Rectal smooth muscle tissue (tissue), 1 donor: ENCODE data around the gene ZNF514.
"Not testable (repeated sequence)": the region's sequence is repeated elsewhere in the genome, so short reads cannot be mapped to it uniquely, and the experiment has no call there.

Source experiments
- H3K27ac ChIP-seq: one replicate; pipeline ENCODE4 v1.7.0; 2013; ENCODE audit warnings: low read depth, low read length, inconsistent platforms
- H3K27me3 ChIP-seq: one replicate; pipeline ENCODE4 v1.7.0; 2013; ENCODE audit warnings: low read length; ENCODE audit not compliant: control insufficient read depth, insufficient read depth
- H3K36me3 ChIP-seq: one replicate; pipeline ENCODE4 v1.7.0; 2013; ENCODE audit warnings: low read length; ENCODE audit not compliant: control insufficient read depth, insufficient read depth
- H3K4me1 ChIP-seq: one replicate; pipeline ENCODE4 v1.7.0; 2013; ENCODE audit warnings: low read length; ENCODE audit not compliant: control insufficient read depth, insufficient read depth
- H3K4me3 ChIP-seq: one replicate; pipeline ENCODE4 v1.7.0; 2013; ENCODE audit warnings: low read length
- H3K9ac ChIP-seq: one replicate; pipeline ENCODE4 v1.7.0; 2013; ENCODE audit warnings: low read length

Gene ZNF514

DNA sequence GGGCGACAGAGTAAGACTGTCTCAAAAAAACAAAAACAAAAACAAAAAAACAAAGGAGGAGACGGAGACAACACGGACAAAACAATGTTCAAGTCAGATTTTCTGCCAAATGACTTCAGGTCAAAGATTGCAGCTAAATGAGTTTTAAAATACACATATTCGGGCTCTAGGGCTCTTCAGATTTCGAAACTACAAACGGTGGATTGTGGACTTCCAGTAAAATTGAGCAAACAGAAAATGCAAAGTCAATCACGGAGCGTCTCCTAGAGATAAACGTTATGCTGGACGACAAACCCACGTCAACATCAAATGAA is 38.6 kb downstream of the ZNF514 start:
- Histone ChIP-seq H3K4me1 (peaks cover 10% of the 10 kb centered on the region), H3K27me3 (no peaks in the 10 kb centered on the region), H3K27ac (peak overlapping the region; percentile 98), H3K36me3 (no peaks in the 10 kb centered on the region), H3K9ac (peak overlapping the region; percentile 88), H3K4me3 (peak overlapping the region; percentile 89)

DNA sequence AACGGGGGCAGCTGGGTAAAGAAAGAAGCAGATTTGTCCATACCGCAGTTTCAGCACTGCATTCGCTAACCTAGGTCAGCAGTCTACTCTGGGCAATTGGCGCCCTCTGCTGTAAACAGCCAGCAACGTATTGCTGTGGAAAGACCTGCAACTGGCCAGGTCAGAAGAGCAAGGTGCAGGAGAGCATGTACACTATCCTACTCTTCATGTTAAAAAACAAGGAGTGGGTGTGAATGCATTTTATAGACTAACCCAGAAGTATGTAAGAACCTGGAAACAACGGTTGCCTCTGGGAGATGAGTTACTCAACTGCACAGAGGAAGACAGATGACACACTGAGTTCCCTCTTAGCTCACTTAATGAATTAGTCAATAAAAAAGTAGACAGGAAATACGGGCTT is 44.2 kb downstream of the ZNF514 start:
- Histone ChIP-seq H3K36me3 (peaks cover 2% of the 10 kb centered on the region), H3K4me1 (peaks cover 6% of the 10 kb centered on the region), H3K4me3 (no peak overlapping the region), H3K27ac (no peak overlapping the region), H3K9ac (no peak overlapping the region), H3K27me3 (no peaks in the 10 kb centered on the region)

GRCh38 chr2:95113464-95113863 is 46.2 kb downstream of the ZNF514 start:
- Histone ChIP-seq H3K4me3 (no peak overlapping the region), H3K36me3 (peaks cover 6% of the 10 kb centered on the region), H3K27ac (no peak overlapping the region), H3K27me3 (no peaks in the 10 kb centered on the region), H3K4me1 (no peaks in the 10 kb centered on the region), H3K9ac (no peak overlapping the region)

DNA sequence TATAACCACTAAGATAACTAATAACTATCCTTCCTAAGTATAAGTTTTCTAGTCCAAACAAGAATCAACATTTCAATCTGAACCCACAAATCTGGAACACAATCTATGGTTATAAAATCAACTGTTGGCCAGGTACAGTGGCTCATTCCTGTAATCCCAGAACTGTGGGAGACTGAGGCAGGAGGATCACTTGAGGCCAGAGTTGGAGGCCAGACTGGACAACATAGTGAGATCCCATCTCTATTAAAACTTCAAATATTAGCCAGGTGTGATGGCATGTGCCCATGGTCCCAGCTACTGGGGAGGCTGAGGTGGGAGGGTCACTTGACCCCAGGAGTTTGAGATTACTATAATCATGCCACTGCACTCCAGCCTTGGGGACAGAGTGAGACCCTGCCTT is 49.3 kb downstream of the ZNF514 start:
- peaks cover 30% of the 10 kb centered on the region for H3K36me3 ChIP-seq
- no peak overlapping the region for H3K27ac ChIP-seq

DNA sequence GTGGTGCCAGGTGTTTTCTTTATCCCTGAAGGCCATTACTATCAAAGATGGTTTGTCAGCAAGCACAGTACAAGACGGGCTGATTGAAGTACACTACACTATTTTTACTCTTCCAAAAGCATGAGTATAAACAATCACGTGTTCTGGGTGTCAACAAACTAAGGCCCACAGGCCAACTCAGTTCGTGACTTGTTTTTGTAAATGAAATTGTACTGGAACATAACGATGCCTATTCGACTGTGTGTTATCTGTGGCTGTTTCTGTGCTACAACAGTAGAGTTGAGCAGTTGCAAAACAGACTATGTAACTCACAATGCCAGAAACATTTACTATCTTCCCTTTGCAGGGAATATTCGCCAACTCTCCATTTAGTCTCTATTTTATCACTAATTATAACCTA is 50.4 kb downstream of the ZNF514 start:
- H3K4me3 ChIP-seq, result no peak overlapping the region
- no peak overlapping the region for H3K9ac ChIP-seq
- H3K27ac ChIP-seq, result no peak overlapping the region
- peaks cover 34% of the 10 kb centered on the region for H3K36me3 ChIP-seq
- no peaks in the 10 kb centered on the region for H3K27me3 ChIP-seq
- no peaks in the 10 kb centered on the region for H3K4me1 ChIP-seq

More for the DNA sequence above, 49.3 kb downstream of the ZNF514 start:
- Histone ChIP-seq H3K9ac (no peak overlapping the region), H3K4me3 (no peak overlapping the region), H3K4me1 (no peaks in the 10 kb centered on the region), H3K27me3 (no peaks in the 10 kb centered on the region)

GRCh38 chr2:95106081-95106480 is 53.6 kb downstream of the ZNF514 start:
- Histone ChIP-seq H3K36me3 (peaks cover 37% of the 10 kb centered on the region), H3K27ac (no peak overlapping the region), H3K4me1 (no peaks in the 10 kb centered on the region), H3K27me3 (no peaks in the 10 kb centered on the region), H3K9ac (no peak overlapping the region), H3K4me3 (no peak overlapping the region)

- H3K4me3 ChIP-seq, result no peak overlapping the region
- no peak overlapping the region for H3K9ac ChIP-seq
- H3K27ac ChIP-seq, result no peak overlapping the region
- no peaks in the 10 kb centered on the region for H3K4me1 ChIP-seq
- H3K27me3 ChIP-seq, result no peaks in the 10 kb centered on the region
- H3K36me3 ChIP-seq, result peaks cover 41% of the 10 kb centered on the region
Observed at GRCh38 chr2:95104606-95105005, 55.0 kb downstream of the ZNF514 start.

- Histone ChIP-seq H3K27ac (no peak overlapping the region), H3K36me3 (peaks cover 11% of the 10 kb centered on the region), H3K4me1 (no peaks in the 10 kb centered on the region), H3K9ac (no peak overlapping the region), H3K27me3 (no peaks in the 10 kb centered on the region), H3K4me3 (no peak overlapping the region)
Observed at GRCh38 chr2:95099910-95100309, 59.7 kb downstream of the ZNF514 start.

DNA sequence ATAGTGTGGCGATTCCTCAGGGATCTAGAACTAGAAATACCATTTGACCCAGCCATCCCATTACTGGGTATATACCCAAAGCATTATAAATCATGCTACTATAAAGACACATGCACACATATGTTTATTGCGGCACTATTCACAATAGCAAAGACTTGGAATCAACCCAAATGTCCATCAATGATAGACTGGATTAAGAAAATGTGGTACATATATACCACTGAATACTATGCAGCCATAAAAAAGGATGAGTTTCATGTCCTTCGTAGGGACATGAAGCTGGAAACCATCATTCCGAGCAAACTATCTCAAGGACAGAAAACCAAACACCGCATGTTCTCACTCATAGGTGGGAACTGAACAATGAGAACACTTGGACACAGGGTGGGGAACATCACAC is 61.4 kb downstream of the ZNF514 start:
- not testable (repeated sequence) for H3K4me3 ChIP-seq, H3K4me1 ChIP-seq, H3K27me3 ChIP-seq, H3K36me3 ChIP-seq, H3K9ac ChIP-seq, H3K27ac ChIP-seq
